Stimulated activated CD4-positive, alpha-beta T cell treated with anti-CD3 and anti-CD28 coated beads, Interleukin-1b, Interleukin-23, amount 100 ng/mL, for 1 hour (primary cell): ENCODE measurements around the gene TTC16.
"Not testable (repeated sequence)": the region's sequence is repeated elsewhere in the genome, so short reads cannot be mapped to it uniquely, and the experiment has no call there.

Experiments used
- DNase-seq, 2 donors: peaks; one replicate each; pipeline ENCODE4 v3.0.0-alpha.2; 2020; ENCODE audit warnings: low read depth in 2 of 2

TTC16 gene

GRCh38 chr9:127742435-127743088 is 26.7 kb downstream of the TTC16 start:
- no peak for DNase-seq

- DNase-seq, result no peak
Observed at GRCh38 chr9:127744398-127745110, 28.7 kb downstream of the TTC16 start.

- DNase-seq, result no peak
Observed at GRCh38 chr9:127746959-127747569, 31.2 kb downstream of the TTC16 start.

- no peak for DNase-seq
Observed at GRCh38 chr9:127749090-127749787, 33.4 kb downstream of the TTC16 start.

- DNase-seq, result no peak
Observed at GRCh38 chr9:127751269-127752054, 35.6 kb downstream of the TTC16 start.

- no peak for DNase-seq
Observed at GRCh38 chr9:127753148-127753547, 37.3 kb downstream of the TTC16 start.

GRCh38 chr9:127753622-127754021 is 37.7 kb downstream of the TTC16 start:
- no peak for DNase-seq

- DNase-seq, result no peak
Observed at GRCh38 chr9:127754099-127755060, 38.5 kb downstream of the TTC16 start.

- no peak for DNase-seq
Observed at GRCh38 chr9:127755061-127756060, 39.5 kb downstream of the TTC16 start.

GRCh38 chr9:127756233-127756632 is 40.4 kb downstream of the TTC16 start:
- no peak for DNase-seq

GRCh38 chr9:127756776-127757175 is 40.9 kb downstream of the TTC16 start:
- not testable (repeated sequence) for DNase-seq

- no peak for DNase-seq
Observed at GRCh38 chr9:127758843-127759242, 43.0 kb downstream of the TTC16 start.

- no peak for DNase-seq
Observed at GRCh38 chr9:127761061-127761460, 45.2 kb downstream of the TTC16 start.

- no peak for DNase-seq
Observed at GRCh38 chr9:127761491-127761956, 45.6 kb downstream of the TTC16 start.

- DNase-seq, result no peak
Observed at GRCh38 chr9:127762111-127762676, 46.3 kb downstream of the TTC16 start.

- no peak for DNase-seq
Observed at GRCh38 chr9:127763918-127764384, 48.1 kb downstream of the TTC16 start.

- DNase-seq, result no peak
Observed at GRCh38 chr9:127765418-127765817, 49.5 kb downstream of the TTC16 start.

GRCh38 chr9:127767410-127767809 is 51.5 kb downstream of the TTC16 start:
- DNase-seq, result no peak

- no peak for DNase-seq
Observed at GRCh38 chr9:127767909-127768331, 52.0 kb downstream of the TTC16 start.
